GM19043 (cell line): ENCODE data around the gene SPNS3.

Source experiments
- ATAC-seq: cut with Tn5 transposase; IDR thresholded peaks from one replicate; pipeline ENCODE4 v1.9.1; 2021; ENCODE audit warnings: low read depth; ENCODE audit not compliant: unreplicated experiment

SPNS3 gene, protein sequence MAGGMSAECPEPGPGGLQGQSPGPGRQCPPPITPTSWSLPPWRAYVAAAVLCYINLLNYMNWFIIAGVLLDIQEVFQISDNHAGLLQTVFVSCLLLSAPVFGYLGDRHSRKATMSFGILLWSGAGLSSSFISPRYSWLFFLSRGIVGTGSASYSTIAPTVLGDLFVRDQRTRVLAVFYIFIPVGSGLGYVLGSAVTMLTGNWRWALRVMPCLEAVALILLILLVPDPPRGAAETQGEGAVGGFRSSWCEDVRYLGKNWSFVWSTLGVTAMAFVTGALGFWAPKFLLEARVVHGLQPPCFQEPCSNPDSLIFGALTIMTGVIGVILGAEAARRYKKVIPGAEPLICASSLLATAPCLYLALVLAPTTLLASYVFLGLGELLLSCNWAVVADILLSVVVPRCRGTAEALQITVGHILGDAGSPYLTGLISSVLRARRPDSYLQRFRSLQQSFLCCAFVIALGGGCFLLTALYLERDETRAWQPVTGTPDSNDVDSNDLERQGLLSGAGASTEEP

DNA sequence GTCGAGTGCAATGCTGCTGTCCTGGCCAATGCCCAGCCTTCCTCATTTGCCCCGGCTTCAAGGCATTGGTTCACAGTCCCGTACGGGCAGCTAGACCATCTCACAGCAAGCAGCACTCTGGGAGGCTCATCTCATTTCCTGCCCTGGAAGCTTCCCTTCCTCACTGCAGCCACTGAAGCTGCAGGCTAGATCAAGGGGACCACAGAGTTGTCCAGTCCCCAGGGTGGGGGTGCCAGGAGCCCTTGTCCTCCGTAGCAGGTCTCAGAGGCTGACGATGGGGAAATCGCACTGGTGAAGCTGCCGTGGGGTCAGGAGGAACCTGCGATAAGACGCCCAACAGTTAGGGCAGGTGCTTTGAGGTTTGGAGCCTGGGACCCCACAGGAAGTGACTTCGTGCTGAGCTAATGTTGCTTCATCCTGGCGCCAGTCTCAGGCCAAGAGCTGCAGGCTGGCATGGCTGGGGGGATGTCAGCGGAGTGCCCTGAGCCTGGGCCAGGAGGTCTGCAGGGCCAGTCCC, at the start of gene SPNS3:
Gene SPNS3, plus strand, starts transcription at position 426 of the 517 bp plus-strand sequence. Its CDS starts 28 bp downstream, at position 454.
- ATAC-seq = no peak

- no peak for ATAC-seq
These were observed 47.3 kb upstream of the SPNS3 start for GRCh38 chr17:4386406-4386805.

DNA sequence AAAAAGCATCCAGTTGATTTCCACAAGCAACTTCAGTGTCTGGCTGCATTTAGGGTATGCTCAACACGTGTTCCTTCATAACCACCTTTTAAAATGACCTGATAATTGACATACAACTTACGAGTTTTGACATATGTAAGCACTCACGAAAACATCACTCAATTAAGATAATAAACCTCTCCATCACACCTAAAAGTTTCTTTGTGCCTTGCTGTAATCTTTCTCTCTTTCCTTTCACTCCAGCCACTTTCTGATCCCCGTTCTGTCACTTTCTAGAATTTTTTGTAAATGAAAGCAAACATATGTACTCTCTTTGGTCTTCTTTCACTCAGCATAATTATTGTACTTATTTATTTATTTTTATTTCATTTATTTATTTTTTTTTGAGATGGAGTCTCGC, 46.6 kb upstream of the SPNS3 start:
- no peak for ATAC-seq

DNA sequence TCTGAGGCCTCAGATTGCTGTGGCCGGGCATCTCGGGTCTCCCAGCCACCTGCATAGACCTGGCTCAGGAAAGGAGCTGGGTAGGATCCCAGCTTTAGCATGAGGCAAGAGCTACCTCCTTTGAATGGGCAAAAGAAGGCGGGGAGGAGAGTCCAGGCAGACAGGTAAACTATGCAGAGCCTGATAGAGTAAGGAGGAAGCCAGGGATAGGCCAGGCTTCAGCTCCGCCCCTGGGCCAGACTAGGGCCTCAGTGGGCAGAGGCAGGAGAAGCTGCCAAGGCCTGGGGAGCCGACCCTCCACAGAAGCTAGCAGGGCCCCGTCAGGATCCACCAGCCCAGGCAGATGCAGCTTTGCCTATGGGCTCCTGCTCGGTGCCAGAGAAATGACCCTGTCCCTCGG, 44.7 kb upstream of the SPNS3 start:
- ATAC-seq = no peak

- ATAC-seq = no peak
These were observed 39.9 kb upstream of the SPNS3 start for GRCh38 chr17:4393806-4394205.

GRCh38 chr17:4394208-4395110, 39.3 kb upstream of the SPNS3 start:
- ATAC-seq = no peak

DNA sequence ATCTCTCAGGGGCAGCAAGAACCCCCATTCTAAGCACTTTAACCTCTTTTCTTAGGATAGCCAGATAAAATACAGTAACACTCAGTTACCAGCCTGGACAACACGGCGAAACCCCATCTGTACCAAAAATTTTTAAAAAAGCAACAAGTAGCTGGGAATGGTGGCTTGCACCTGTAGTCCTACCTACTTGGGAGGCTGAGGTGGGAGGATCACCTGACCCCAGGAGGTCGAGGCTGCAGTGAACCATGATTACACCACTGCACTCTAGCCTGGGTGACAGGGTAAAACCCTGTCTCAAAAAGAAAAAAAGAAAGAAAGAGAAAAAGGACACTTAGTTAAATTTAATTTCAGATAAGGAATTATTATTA, 38.6 kb upstream of the SPNS3 start:
- ATAC-seq = no peak

DNA sequence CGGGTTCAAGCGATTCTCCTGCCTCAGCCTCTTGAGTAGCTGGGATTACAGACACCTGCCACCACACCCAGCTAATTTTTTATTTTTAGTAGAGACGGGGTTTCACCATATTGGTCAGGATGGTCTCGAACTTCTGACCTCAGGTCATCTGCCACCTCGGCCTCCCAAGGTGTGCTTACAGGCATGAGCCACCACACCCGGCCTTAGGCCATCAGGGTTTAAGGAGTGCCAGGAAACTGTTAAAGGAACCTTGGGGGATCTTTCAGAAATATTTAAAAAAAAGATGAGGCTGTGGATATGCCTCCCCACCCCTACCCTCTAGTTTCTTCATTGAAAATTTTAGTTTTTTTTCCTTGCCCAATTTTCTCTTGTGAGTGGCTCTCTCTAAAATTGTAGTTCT, 35.9 kb upstream of the SPNS3 start:
- ATAC-seq = no peak

DNA sequence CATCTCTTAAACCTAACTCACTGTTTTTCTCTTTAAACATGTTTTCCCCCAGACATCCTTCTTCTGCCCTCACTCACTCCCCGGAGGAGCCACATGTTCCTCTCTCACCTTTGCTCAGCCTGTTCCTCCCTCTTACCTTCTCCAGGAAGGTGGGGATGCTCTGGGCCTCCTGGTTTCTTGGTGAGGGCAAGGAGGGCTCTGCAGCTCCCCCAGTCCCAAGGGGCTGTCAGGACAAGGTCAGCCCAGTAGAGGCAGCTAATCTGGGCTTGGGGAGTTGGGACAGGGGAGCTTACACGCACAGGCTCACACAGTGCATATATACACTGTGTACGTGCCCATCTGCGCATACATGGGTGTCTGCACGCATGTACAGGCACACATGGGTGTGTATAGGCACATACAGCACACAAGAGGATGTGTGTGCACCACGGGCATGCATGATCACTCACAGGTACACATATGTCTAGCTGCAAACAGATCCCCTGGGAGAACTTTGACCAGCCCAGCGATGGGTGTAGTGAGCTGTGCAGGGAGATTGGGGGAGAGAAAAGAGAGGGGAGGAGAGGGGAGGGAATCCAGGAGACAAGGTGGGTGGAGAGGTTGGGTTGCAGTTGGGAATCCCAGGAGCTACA, 28.6 kb upstream of the SPNS3 start:
- ATAC-seq = no peak

- no peak for ATAC-seq
These were observed 28.0 kb upstream of the SPNS3 start for GRCh38 chr17:4405699-4406098.

GRCh38 chr17:4406386-4406785, 27.4 kb upstream of the SPNS3 start:
- no peak for ATAC-seq

DNA sequence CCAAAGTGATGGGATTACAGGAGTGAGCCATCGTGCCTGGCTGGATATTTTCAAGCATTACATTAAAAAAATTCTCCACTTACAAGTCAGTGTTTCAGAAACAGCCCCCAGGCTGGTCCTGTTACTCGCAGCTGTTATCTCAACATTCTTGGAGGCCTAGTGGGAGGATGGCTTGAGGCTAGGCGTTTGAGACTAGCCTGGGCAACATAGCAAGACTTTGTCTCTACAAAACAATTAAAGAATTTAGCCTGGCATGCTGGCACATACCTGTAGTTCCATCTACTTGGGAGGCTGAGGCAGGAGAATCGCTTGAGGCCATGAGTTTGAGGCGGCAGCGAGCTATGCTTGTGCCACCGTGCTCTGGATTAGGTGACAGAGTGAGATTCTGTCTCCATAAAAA, 26.5 kb upstream of the SPNS3 start:
- ATAC-seq = no peak

DNA sequence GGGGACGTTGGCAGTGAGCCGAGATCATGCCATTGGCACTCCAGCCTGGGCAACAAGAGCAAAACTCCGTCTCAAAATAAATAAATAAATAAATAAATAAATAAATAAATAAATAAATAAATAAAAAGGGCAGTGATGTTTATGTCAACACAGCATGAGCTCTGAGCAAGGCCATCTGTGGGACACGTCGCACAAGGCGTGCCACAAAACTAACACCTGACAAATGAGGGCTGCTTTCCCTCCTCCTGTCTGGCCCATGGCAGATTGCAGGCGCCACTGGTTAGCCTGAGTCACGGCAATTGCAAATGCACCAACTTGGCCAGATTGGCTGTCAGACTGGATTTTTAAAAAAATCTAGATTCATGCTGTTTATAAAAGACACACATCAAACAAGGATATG, 25.9 kb upstream of the SPNS3 start:
- ATAC-seq = no peak

- ATAC-seq = no peak
These were observed 24.1 kb upstream of the SPNS3 start for GRCh38 chr17:4409659-4410058.

DNA sequence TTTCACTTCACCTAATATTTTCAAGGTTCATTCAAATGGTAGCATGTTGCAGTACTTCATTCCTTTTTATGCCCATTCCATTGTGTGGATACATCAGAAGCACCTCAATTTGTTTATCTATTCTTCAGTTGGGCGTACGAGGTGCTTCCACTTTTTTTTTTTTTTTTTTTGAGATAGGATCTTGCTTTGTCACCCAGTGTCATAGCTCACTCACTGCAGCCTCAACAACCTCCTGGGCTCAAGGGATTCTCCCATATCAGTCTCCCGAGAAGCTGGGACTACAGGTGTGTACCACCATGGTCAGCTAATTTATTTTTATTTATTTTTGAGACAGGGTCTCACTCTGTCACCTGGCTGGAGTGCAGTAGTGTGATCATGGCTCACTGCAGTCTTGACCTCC, 22.5 kb upstream of the SPNS3 start:
- no peak for ATAC-seq

DNA sequence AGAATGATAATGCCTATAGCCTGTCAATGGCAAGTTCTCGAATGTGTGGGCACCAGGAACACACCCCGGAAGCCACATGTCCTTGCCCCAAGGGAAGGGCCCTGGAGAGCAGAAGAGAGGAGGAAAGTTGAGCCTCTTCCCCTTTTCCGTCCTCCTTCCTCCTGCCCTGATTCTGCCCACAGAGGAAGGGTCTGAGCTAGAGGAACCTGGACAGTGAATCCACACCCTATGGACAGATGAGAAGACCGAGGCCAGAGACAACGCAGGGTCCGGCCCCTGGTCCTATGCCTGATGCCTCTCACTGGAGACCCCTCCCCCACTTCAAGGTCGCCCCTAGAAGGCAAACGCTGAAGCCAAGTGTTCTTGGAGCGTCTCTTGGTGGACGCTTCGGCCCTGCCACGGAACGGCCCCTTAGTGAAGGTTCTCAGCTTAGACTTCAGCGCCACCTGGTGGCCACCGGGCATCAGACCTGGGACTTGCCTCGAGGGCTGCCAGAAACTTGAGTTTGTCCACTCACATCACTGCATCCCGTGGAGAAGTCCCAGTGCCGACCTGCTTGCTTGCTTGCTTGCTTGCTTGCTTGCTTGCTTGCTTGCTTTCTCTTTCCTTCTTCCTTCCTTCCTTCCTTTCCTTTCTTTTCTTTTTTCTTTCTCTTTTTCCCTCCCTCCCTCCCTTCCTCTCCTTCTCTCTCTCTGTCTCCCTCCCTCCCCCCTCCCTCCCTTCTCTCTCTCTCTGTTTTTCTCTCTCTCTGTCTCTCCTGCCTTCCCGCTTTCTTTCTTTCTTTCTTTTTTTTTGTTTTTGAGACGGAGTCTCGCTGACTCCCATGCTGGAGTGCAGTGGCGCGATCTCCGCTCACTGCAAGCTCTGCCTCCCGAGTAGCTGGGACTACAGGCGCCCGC, 20.6 kb upstream of the SPNS3 start:
- no peak for ATAC-seq

GRCh38 chr17:4417129-4417667, 16.5 kb upstream of the SPNS3 start:
- no peak for ATAC-seq

GRCh38 chr17:4420692-4421131, 13.0 kb upstream of the SPNS3 start:
- no peak for ATAC-seq

- no peak for ATAC-seq
These were observed 10.9 kb upstream of the SPNS3 start for GRCh38 chr17:4422864-4423263.
